T-helper 1 cell treated with Interleukin-12 subunit alpha and Interleukin-12 subunit beta and Interleukin-4 antibody, amounts not matched to agents 30 ng/mL and 1 ng/mL, for 36 hours (primary cell): ENCODE data around the gene COL3A1. TPM values are rescaled to one million over a fixed set of nuclear protein-coding genes. Genes with fewer than 3 reads are reported as not detected.

Experiments used
- total RNA-seq: library from RNA; stranded (reverse); gene quantifications from 2 replicates; pipeline ENCODE4 v1.2.3, GENCODE V29; 2022

The COL3A1 gene
- total RNA-seq, 1 donor from 2014 or later: not detected

Other genes starting within 250 kb of the COL3A1 start
- 0.41 and 0.49 TPM in 2 replicates for gene COL5A2, start 205.4 kb downstream of the COL3A1 start, total RNA-seq